K562 (cell line): ENCODE measurements around the gene CEMIP. TPM values are rescaled to one million over a fixed set of nuclear protein-coding genes. Genes with fewer than 3 reads are reported as not detected.

ENCODE experiments used
- LARP7 ChIP-seq: fragments of 450-650 bp; IDR thresholded peaks from 2 replicates; pipeline ENCODE4 v1.6.1; 2016
- NR2C2 ChIP-seq, 2 experiments: fragments of 200-800 bp in 1 of 2; sonication (Bioruptor generic) in 1 of 2; sonication (generic) in 1 of 2; formaldehyde crosslinking in 1 of 2; IDR thresholded peaks; 2 replicates each; pipeline versions ENCODE4 v1.6.1 to v1.8.0; 2016 to 2022; ENCODE audit warnings: mild to moderate bottlenecking in 1 of 2, missing compliant biosample characterization in 1 of 2, missing genetic modification characterization in 1 of 2, missing genetic modification reagents in 1 of 2
- PHB ChIP-seq: fragments of 250-450 bp; sonication (Bioruptor Pico); IDR thresholded peaks from 2 replicates; pipeline ENCODE4 v1.5.0; 2021
- ZEB2 ChIP-seq: fragments of 450-650 bp; IDR thresholded peaks from 2 replicates; pipeline ENCODE4 v1.6.1; 2016
- polyA plus RNA-seq, 8 experiments: library from polyadenylated mRNA; depleted of rRNA in 4 of 8; stranded (reverse) in 5 of 8; unstranded in 3 of 8; fragments of >200 nt; fragmentation: Nextera tagmentation in 2 of 8; fragmentation: Illumina TruSeq in 1 of 8; extraction: Ambion mirVana in 2 of 8; extraction: Trizol in 1 of 8; gene quantifications; 2 replicates each; pipeline versions ENCODE4 v1.2.1 to v1.2.3, GENCODE V29; 2011 to 2014; ENCODE audit warnings: inconsistent platforms in 1 of 8, missing spikeins in 1 of 8
- total RNA-seq, 7 experiments: library from RNA; depleted of rRNA in 6 of 7; stranded (reverse); fragments of >200 nt in 6 of 7; fragmentation: Illumina TruSeq in 2 of 7; extraction: Trizol in 2 of 7; gene quantifications; 2 replicates each; pipeline versions ENCODE4 v1.2.1 to v1.2.3, GENCODE V29; 2011 to 2021; ENCODE audit warnings: low replicate concordance in 1 of 7
- TF ChIP-seq, protein P1 (sequence below), 2 experiments: fragments of 450-650 bp; formaldehyde crosslinking in 1 of 2; IDR thresholded peaks; 2 replicates each; pipeline versions ENCODE4 v1.4.0 to v1.6.1; 2014 to 2020; ENCODE audit warnings: mild to moderate bottlenecking in 2 of 2, borderline replicate concordance in 1 of 2, low read depth in 1 of 2
- TF ChIP-seq, protein P2 (sequence below): fragments of 250-450 bp; sonication (Bioruptor Pico); IDR thresholded peaks from 2 replicates; pipeline ENCODE4 v1.4.0; 2020
- TF ChIP-seq, protein P3 (sequence below), 2 experiments: fragments of 450-650 bp; IDR thresholded peaks; 2 replicates each; pipeline ENCODE4 v1.6.1; 2016
- TF ChIP-seq, protein P4 (sequence below), 3 experiments: fragments of 200-800 bp in 1 of 3; sonication (Bioruptor generic) in 1 of 3; sonication (generic) in 1 of 3; formaldehyde crosslinking in 1 of 3; IDR thresholded peaks; 2 replicates each; pipeline versions ENCODE4 v1.6.1 to v1.8.0; 2016 to 2022; ENCODE audit warnings: mild to moderate bottlenecking in 2 of 3, missing compliant biosample characterization in 2 of 3, missing genetic modification characterization in 2 of 3, missing genetic modification reagents in 1 of 3
- TF ChIP-seq, protein P5 (sequence below): fragments of 200-800 bp; sonication (Bioruptor generic); IDR thresholded peaks from 2 replicates; pipeline ENCODE4 v1.6.1; 2017; ENCODE audit warnings: missing genetic modification characterization, missing compliant biosample characterization

CEMIP gene
- total and polyA plus RNA-seq, 9 of the 15 experiments (the other 6 are each of a cell fraction or from before 2014, with no cell fraction given) = 0.33 TPM; not detected in 8

DNA sequence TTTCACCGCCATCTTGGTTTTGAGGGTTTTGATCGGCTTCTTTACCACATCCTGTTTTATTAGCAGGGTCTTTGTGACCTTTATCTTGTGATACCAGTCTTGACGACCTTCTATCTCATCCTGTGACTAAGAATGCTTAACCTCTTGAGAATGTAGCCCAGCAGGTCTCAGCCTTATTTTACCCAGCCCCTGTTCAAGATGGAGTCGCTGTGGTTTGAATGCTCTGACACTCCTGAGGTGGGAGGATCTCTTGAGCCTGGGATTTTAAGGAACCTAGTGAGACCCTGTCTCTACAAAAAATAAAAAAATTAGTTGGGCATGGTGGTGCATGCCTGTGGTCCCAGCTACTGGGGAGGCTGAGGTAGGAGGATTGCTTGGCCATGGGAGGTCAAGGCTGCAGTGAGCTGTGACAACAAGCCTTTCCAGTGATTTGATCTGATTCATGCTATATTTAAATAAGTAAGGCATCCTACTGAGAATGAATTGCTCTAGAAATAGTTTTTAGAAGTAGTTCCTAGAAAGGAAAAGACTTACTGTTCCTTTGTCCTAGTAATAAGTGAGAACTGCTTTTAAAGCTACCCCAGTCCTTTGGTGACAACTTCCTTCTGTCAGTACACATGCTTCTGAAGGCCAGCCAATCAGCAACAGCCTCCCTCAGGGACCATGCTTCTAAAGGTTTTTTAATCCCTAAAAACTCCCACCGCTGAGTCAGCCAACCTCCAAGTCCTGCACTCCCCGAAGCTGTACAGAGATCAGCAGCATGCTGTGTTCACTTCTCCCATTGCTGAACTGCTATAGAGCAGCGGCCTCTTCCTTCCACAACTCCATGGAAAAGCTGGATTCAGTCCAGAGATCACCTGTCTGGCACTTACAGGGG, 9.1 kb upstream of the CEMIP start (continued):
- TF ChIP-seq, protein P1, sequence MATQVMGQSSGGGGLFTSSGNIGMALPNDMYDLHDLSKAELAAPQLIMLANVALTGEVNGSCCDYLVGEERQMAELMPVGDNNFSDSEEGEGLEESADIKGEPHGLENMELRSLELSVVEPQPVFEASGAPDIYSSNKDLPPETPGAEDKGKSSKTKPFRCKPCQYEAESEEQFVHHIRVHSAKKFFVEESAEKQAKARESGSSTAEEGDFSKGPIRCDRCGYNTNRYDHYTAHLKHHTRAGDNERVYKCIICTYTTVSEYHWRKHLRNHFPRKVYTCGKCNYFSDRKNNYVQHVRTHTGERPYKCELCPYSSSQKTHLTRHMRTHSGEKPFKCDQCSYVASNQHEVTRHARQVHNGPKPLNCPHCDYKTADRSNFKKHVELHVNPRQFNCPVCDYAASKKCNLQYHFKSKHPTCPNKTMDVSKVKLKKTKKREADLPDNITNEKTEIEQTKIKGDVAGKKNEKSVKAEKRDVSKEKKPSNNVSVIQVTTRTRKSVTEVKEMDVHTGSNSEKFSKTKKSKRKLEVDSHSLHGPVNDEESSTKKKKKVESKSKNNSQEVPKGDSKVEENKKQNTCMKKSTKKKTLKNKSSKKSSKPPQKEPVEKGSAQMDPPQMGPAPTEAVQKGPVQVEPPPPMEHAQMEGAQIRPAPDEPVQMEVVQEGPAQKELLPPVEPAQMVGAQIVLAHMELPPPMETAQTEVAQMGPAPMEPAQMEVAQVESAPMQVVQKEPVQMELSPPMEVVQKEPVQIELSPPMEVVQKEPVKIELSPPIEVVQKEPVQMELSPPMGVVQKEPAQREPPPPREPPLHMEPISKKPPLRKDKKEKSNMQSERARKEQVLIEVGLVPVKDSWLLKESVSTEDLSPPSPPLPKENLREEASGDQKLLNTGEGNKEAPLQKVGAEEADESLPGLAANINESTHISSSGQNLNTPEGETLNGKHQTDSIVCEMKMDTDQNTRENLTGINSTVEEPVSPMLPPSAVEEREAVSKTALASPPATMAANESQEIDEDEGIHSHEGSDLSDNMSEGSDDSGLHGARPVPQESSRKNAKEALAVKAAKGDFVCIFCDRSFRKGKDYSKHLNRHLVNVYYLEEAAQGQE (IDR thresholded peaks at IDR 0.05; ENCODE audit: borderline replicate concordance) = no peak
- TF ChIP-seq, protein P1 (CRISPR knock-in tag; IDR thresholded peaks at IDR 0.05; ENCODE audit: low read depth) = no peak
- TF ChIP-seq, protein P2, sequence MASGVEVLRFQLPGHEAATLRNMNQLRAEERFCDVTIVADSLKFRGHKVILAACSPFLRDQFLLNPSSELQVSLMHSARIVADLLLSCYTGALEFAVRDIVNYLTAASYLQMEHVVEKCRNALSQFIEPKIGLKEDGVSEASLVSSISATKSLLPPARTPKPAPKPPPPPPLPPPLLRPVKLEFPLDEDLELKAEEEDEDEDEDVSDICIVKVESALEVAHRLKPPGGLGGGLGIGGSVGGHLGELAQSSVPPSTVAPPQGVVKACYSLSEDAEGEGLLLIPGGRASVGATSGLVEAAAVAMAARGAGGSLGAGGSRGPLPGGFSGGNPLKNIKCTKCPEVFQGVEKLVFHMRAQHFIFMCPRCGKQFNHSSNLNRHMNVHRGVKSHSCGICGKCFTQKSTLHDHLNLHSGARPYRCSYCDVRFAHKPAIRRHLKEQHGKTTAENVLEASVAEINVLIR = 0 out of 2 replicates have a peak, but pooled peaks have one; percentile 48
- TF ChIP-seq, protein P3, sequence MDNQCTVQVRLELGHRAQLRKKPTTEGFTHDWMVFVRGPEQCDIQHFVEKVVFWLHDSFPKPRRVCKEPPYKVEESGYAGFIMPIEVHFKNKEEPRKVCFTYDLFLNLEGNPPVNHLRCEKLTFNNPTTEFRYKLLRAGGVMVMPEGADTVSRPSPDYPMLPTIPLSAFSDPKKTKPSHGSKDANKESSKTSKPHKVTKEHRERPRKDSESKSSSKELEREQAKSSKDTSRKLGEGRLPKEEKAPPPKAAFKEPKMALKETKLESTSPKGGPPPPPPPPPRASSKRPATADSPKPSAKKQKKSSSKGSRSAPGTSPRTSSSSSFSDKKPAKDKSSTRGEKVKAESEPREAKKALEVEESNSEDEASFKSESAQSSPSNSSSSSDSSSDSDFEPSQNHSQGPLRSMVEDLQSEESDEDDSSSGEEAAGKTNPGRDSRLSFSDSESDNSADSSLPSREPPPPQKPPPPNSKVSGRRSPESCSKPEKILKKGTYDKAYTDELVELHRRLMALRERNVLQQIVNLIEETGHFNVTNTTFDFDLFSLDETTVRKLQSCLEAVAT (IDR thresholded peaks at IDR 0.05) = no peak
- TF ChIP-seq, protein P4, sequence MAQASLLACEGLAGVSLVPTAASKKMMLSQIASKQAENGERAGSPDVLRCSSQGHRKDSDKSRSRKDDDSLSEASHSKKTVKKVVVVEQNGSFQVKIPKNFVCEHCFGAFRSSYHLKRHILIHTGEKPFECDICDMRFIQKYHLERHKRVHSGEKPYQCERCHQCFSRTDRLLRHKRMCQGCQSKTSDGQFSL (CRISPR knock-in tag; IDR thresholded peaks at IDR 0.05) = no peak
- TF ChIP-seq, protein P4 (tag; IDR thresholded peaks at IDR 0.05) = peak in 1 of 2 experiments; percentile 88; a peak in 2 of 4 replicates
- TF ChIP-seq, protein P5, sequence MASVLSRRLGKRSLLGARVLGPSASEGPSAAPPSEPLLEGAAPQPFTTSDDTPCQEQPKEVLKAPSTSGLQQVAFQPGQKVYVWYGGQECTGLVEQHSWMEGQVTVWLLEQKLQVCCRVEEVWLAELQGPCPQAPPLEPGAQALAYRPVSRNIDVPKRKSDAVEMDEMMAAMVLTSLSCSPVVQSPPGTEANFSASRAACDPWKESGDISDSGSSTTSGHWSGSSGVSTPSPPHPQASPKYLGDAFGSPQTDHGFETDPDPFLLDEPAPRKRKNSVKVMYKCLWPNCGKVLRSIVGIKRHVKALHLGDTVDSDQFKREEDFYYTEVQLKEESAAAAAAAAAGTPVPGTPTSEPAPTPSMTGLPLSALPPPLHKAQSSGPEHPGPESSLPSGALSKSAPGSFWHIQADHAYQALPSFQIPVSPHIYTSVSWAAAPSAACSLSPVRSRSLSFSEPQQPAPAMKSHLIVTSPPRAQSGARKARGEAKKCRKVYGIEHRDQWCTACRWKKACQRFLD (CRISPR knock-in tag) = peak; percentile 93; the same call in 1 of the 2 replicates
- no peak for TF ChIP-seq LARP7
- no peak for TF ChIP-seq NR2C2 (CRISPR knock-in tag; IDR thresholded peaks at IDR 0.05)
- TF ChIP-seq NR2C2 (tag; IDR thresholded peaks at IDR 0.05) = peak; percentile 47; the same call in 1 of the 2 replicates
- TF ChIP-seq ZEB2 = no peak
- no peak for TF ChIP-seq PHB (CRISPR knock-in tag)
